22Rv1 (cell line): ENCODE data around the gene CRHR2.

Experiments used
- H3K27ac ChIP-seq: fragments of 450-650 bp; 2 replicates; pipeline ENCODE4 v1.5.1; 2017
- CTCF ChIP-seq: fragments of 450-650 bp; IDR thresholded peaks from 2 replicates; pipeline ENCODE4 v1.5.1; 2017; ENCODE audit warnings: mild to moderate bottlenecking
- ZFX ChIP-seq: fragments of 450-650 bp; IDR thresholded peaks from 2 replicates; pipeline ENCODE4 v1.6.1; 2017; ENCODE audit warnings: antibody characterized with exemption, borderline replicate concordance

CRHR2 gene

GRCh38 chr7:30706908-30707307 lies 24.7 kb upstream of the CRHR2 start:
- H3K27ac ChIP-seq, result no peak overlapping the region
- TF ChIP-seq ZFX (no peak), CTCF (no peak)

GRCh38 chr7:30706316-30706715 lies 24.1 kb upstream of the CRHR2 start:
- no peak overlapping the region for H3K27ac ChIP-seq
- TF ChIP-seq CTCF, result no peak
- no peak for TF ChIP-seq ZFX

GRCh38 chr7:30705596-30705995 lies 23.3 kb upstream of the CRHR2 start:
- H3K27ac ChIP-seq, result no peak overlapping the region
- TF ChIP-seq CTCF (no peak), ZFX (no peak)

GRCh38 chr7:30705008-30705407 lies 22.8 kb upstream of the CRHR2 start:
- H3K27ac ChIP-seq, result no peak overlapping the region
- TF ChIP-seq CTCF (no peak), ZFX (no peak)

- no peak overlapping the region for H3K27ac ChIP-seq
- TF ChIP-seq CTCF (no peak), ZFX (no peak)
These were observed 21.5 kb upstream of the CRHR2 start for GRCh38 chr7:30703756-30704155.

- H3K27ac ChIP-seq, result no peak overlapping the region
- TF ChIP-seq ZFX (no peak), CTCF (peak; percentile 44)
These were observed 19.9 kb upstream of the CRHR2 start for GRCh38 chr7:30702200-30702599.

GRCh38 chr7:30700941-30701340 lies 18.7 kb upstream of the CRHR2 start:
- TF ChIP-seq CTCF (no peak), ZFX (no peak)
- no peak overlapping the region for H3K27ac ChIP-seq
